ENCODE data around the gene PTPRA.
"Not testable (repeated sequence)": the region's sequence is repeated elsewhere in the genome, so short reads cannot be mapped to it uniquely, and the experiment has no call there.

The PTPRA gene

GRCh38 chr20:3010985-3011723 is 137.9 kb downstream of the PTPRA start:
- no peak for DNase-seq

GRCh38 chr20:3011752-3012151 is 138.5 kb downstream of the PTPRA start:
- DNase-seq: no peak

GRCh38 chr20:3013771-3014170 is 140.5 kb downstream of the PTPRA start:
- DNase-seq: no peak

GRCh38 chr20:3014179-3014578 is 140.9 kb downstream of the PTPRA start:
- no peak for DNase-seq

- DNase-seq: no peak
These were observed 141.4 kb downstream of the PTPRA start for GRCh38 chr20:3014662-3015061.

GRCh38 chr20:3015302-3015701 is 142.0 kb downstream of the PTPRA start:
- not testable (repeated sequence) for DNase-seq

- no peak for DNase-seq
These were observed 148.0 kb downstream of the PTPRA start for GRCh38 chr20:3021327-3021726.

- no peak for DNase-seq
These were observed 148.5 kb downstream of the PTPRA start for GRCh38 chr20:3021777-3022176.

GRCh38 chr20:3022559-3023490 is 149.5 kb downstream of the PTPRA start:
- DNase-seq: not testable (repeated sequence)

- no peak for DNase-seq
These were observed 154.7 kb downstream of the PTPRA start for GRCh38 chr20:3027987-3028386.

GRCh38 chr20:3031524-3032147 is 158.4 kb downstream of the PTPRA start:
- DNase-seq: no peak

- no peak for DNase-seq
These were observed 159.3 kb downstream of the PTPRA start for GRCh38 chr20:3032624-3033023.

GRCh38 chr20:3037654-3038053 is 164.4 kb downstream of the PTPRA start:
- no peak for DNase-seq

- DNase-seq: no peak
These were observed 165.2 kb downstream of the PTPRA start for GRCh38 chr20:3038454-3038853.

- DNase-seq: no peak
These were observed 166.1 kb downstream of the PTPRA start for GRCh38 chr20:3039426-3039825.

GRCh38 chr20:3040086-3040485 is 166.8 kb downstream of the PTPRA start:
- no peak for DNase-seq

GRCh38 chr20:3041854-3042409 is 168.7 kb downstream of the PTPRA start:
- DNase-seq: peak in 1 of 2 experiments; percentile 29

GRCh38 chr20:3042625-3043024 is 169.3 kb downstream of the PTPRA start:
- no peak for DNase-seq

GRCh38 chr20:3043322-3043721 is 170.0 kb downstream of the PTPRA start, which contains the start of gene GNRH2:
GNRH2 (plus strand) TSS chr20:3043622; CDS start chr20:3044415, 793 bp downstream.
- no peak for DNase-seq

- no peak for DNase-seq
These were observed 171.2 kb downstream of the PTPRA start for GRCh38 chr20:3044336-3044965.

GRCh38 chr20:3045042-3045815 is 171.9 kb downstream of the PTPRA start:
- peak; percentile 82 to 93 for DNase-seq

All from NCI-H526 (cell line).